Neuronal stem cell (in vitro differentiated cells): ENCODE measurements around the gene PTCD2.
"Not testable (repeated sequence)": the region's sequence is repeated elsewhere in the genome, so short reads cannot be mapped to it uniquely, and the experiment has no call there.

ENCODE experiments used
- DNase-seq: peaks from one replicate; pipeline ENCODE4 v3.0.0-alpha.2; 2013; ENCODE audit warnings: low spot score
- H2AFZ ChIP-seq: one replicate; pipeline ENCODE4 v1.6.1; 2013; ENCODE audit warnings: mild to moderate bottlenecking, low read length, inconsistent platforms
- H2AK5ac ChIP-seq: 2 replicates; pipeline ENCODE4 v1.6.1; 2013; ENCODE audit warnings: low read depth, mild to moderate bottlenecking, inconsistent platforms, low read length, moderate library complexity, mixed read lengths
- H2BK120ac ChIP-seq: 2 replicates; pipeline ENCODE4 v1.6.1; 2013; ENCODE audit warnings: low read depth, mild to moderate bottlenecking, inconsistent platforms, low read length, moderate library complexity, mixed read lengths
- H2BK12ac ChIP-seq: one replicate; pipeline ENCODE4 v1.6.1; 2013; ENCODE audit warnings: low read length, inconsistent platforms
- H2BK15ac ChIP-seq: 2 replicates; pipeline ENCODE4 v1.6.1; 2013; ENCODE audit warnings: mild to moderate bottlenecking, low read length, inconsistent platforms, mixed read lengths
- H2BK5ac ChIP-seq: one replicate; pipeline ENCODE4 v1.6.1; 2013; ENCODE audit warnings: inconsistent platforms, mild to moderate bottlenecking, low read length, moderate library complexity
- H3K14ac ChIP-seq: one replicate; pipeline ENCODE4 v1.6.1; 2013; ENCODE audit warnings: low read length, inconsistent platforms
- H3K18ac ChIP-seq: 2 replicates; pipeline ENCODE4 v1.6.1; 2013; ENCODE audit warnings: low read length, inconsistent platforms
- H3K23ac ChIP-seq: 2 replicates; pipeline ENCODE4 v1.6.1; 2013; ENCODE audit warnings: low read depth, mild to moderate bottlenecking, mixed read lengths, low read length, inconsistent platforms; ENCODE audit not compliant: poor library complexity
- H3K27ac ChIP-seq: replicated peaks from 3 replicates; pipeline ENCODE4 v1.5.1; 2013; ENCODE audit warnings: low read length, inconsistent platforms
- H3K27me3 ChIP-seq, 3 experiments: 2 replicates each; pipeline ENCODE4 v1.6.1; 2013; ENCODE audit warnings: low read length in 3 of 3, mild to moderate bottlenecking in 2 of 3, inconsistent platforms in 1 of 3, low read depth in 1 of 3, mixed read lengths in 1 of 3, moderate library complexity in 1 of 3; ENCODE audit not compliant: control insufficient read depth in 3 of 3, insufficient read depth in 3 of 3
- H3K36me3 ChIP-seq, 2 donors: replicated peaks in 1 of 2; 2 replicates each; pipeline ENCODE4 v1.6.1; 2013; ENCODE audit warnings: low read length in 2 of 2; ENCODE audit not compliant: control insufficient read depth in 2 of 2, insufficient read depth in 2 of 2
- H3K4ac ChIP-seq: 2 replicates; pipeline ENCODE4 v1.6.1; 2013; ENCODE audit warnings: inconsistent platforms, mild to moderate bottlenecking, low read length, moderate library complexity
- H3K4me1 ChIP-seq, 2 donors: 1 replicate in 1 of 2; 2 replicates in 1 of 2; pipeline ENCODE4 v1.6.1; 2013; ENCODE audit warnings: low read length in 2 of 2, low read depth in 1 of 2; ENCODE audit not compliant: control insufficient read depth in 2 of 2, insufficient read depth in 1 of 2
- H3K4me2 ChIP-seq: one replicate; pipeline ENCODE4 v1.6.1; 2013; ENCODE audit warnings: mild to moderate bottlenecking, low read length, inconsistent platforms; ENCODE audit not compliant: insufficient read depth, poor library complexity, severe bottlenecking
- H3K4me3 ChIP-seq, 2 donors: 2 replicates each; pipeline ENCODE4 v1.5.1; 2013; ENCODE audit warnings: low read length in 2 of 2, mild to moderate bottlenecking in 2 of 2, inconsistent platforms in 1 of 2, moderate library complexity in 1 of 2
- H3K79me1 ChIP-seq: one replicate; pipeline ENCODE4 v1.6.1; 2013; ENCODE audit warnings: low read depth, mild to moderate bottlenecking, inconsistent platforms, low read length, moderate library complexity
- H3K9ac ChIP-seq: one replicate; pipeline ENCODE4 v1.6.1; 2013; ENCODE audit warnings: mild to moderate bottlenecking, low read depth, low read length, inconsistent platforms; ENCODE audit not compliant: poor library complexity
- H3K9me3 ChIP-seq, 2 donors: replicated peaks in 1 of 2; 2 replicates each; pipeline versions ENCODE3 to v1.6.1; 2013; ENCODE audit warnings: low read length in 2 of 2, mild to moderate bottlenecking in 2 of 2, inconsistent platforms in 1 of 2, low read depth in 1 of 2, mixed read lengths in 1 of 2, moderate library complexity in 1 of 2; ENCODE audit not compliant: control insufficient read depth in 2 of 2, insufficient read depth in 1 of 2
- H4K8ac ChIP-seq: one replicate; pipeline ENCODE4 v1.6.1; 2013; ENCODE audit warnings: low read depth, mild to moderate bottlenecking, inconsistent platforms, low read length, moderate library complexity
- H4K91ac ChIP-seq: one replicate; pipeline ENCODE4 v1.6.1; 2013; ENCODE audit warnings: low read length, low read depth, mild to moderate bottlenecking, inconsistent platforms; ENCODE audit not compliant: poor library complexity
- WGBS, 2 donors: extraction: QIAGEN DNeasy Blood & Tissue Kit; methylation state at CpG; one replicate each; pipeline ENCODE4 v1.1.7; 2013; ENCODE audit warnings: missing lambda C conversion rate in 2 of 2, mixed read lengths in 1 of 2; ENCODE audit not compliant: insufficient read length in 2 of 2, insufficient replicate concordance in 1 of 2; ENCODE audit errors: extremely low coverage in 2 of 2; 5-methylcytosine and 5-hydroxymethylcytosine counted together

The PTCD2 gene

GRCh38 chr5:72402959-72403628, 82.9 kb downstream of the PTCD2 start:
- no peak overlapping the region for H3K9ac ChIP-seq
- WGBS, 2 donors = no CpG with 5 or more reads among the region's 4 CpGs

GRCh38 chr5:72404771-72405170, 84.6 kb downstream of the PTCD2 start:
- not testable (repeated sequence) for H2BK12ac ChIP-seq, H2BK5ac ChIP-seq, H3K23ac ChIP-seq, H3K18ac ChIP-seq, H3K79me1 ChIP-seq, H3K27ac ChIP-seq, H3K4me1 ChIP-seq, DNase-seq, H2AK5ac ChIP-seq, H4K8ac ChIP-seq, H3K36me3 ChIP-seq, H3K4me3 ChIP-seq, H3K4me2 ChIP-seq, H2BK15ac ChIP-seq, H2BK120ac ChIP-seq, H4K91ac ChIP-seq, H3K4ac ChIP-seq, H3K14ac ChIP-seq, H2AFZ ChIP-seq, H3K9ac ChIP-seq, H3K27me3 ChIP-seq
- H3K9me3 ChIP-seq = peaks cover 6 to 36% of the 10 kb centered on the region in 2 donors
- no CpG with 5 or more reads among the region's 3 CpGs for WGBS, 2 donors

More at GRCh38 chr5:72402959-72403628, 82.9 kb downstream of the PTCD2 start:
- Histone ChIP-seq H3K79me1 (no peaks in the 10 kb centered on the region), H3K4me3 (no peak overlapping the region), H2AK5ac (no peak overlapping the region), H2BK5ac (no peak overlapping the region), H3K9me3 (peaks cover 6 to 36% of the 10 kb centered on the region in 2 donors), H3K27ac (no peak overlapping the region), H2BK120ac (no peak overlapping the region), H3K14ac (no peak overlapping the region), H3K18ac (no peak overlapping the region), H4K91ac (no peak overlapping the region), H2BK12ac (no peak overlapping the region), H4K8ac (no peak overlapping the region), H3K4me2 (no peak overlapping the region), H3K4ac (no peak overlapping the region), H2BK15ac (no peak overlapping the region), H3K23ac (no peak overlapping the region), H2AFZ (no peak overlapping the region), H3K4me1 (no peaks in the 10 kb centered on the region), H3K36me3 (no peaks in the 10 kb centered on the region), H3K27me3 (no peaks in the 10 kb centered on the region)
- DNase-seq = no peak

GRCh38 chr5:72407078-72407477, 86.9 kb downstream of the PTCD2 start:
- Histone ChIP-seq H3K23ac (no peak overlapping the region), H3K79me1 (no peaks in the 10 kb centered on the region), H2BK15ac (no peak overlapping the region), H2AK5ac (no peak overlapping the region), H2AFZ (no peak overlapping the region), H3K4me2 (no peak overlapping the region), H3K4me1 (no peaks in the 10 kb centered on the region), H4K8ac (no peak overlapping the region), H2BK120ac (no peak overlapping the region), H2BK5ac (no peak overlapping the region), H3K18ac (no peak overlapping the region), H3K27ac (no peak overlapping the region), H2BK12ac (no peak overlapping the region), H3K27me3 (no peaks in the 10 kb centered on the region), H3K36me3 (no peaks in the 10 kb centered on the region), H4K91ac (no peak overlapping the region), H3K9me3 (peaks cover 3 to 17% of the 10 kb centered on the region in 2 donors), H3K9ac (no peak overlapping the region), H3K4ac (no peak overlapping the region), H3K4me3 (no peak overlapping the region), H3K14ac (no peak overlapping the region)
- no peak for DNase-seq
- WGBS, 2 donors = no CpG with 5 or more reads among the region's 3 CpGs

- H2AK5ac ChIP-seq = no peak overlapping the region
- H3K4me2 ChIP-seq = no peak overlapping the region
- no peak overlapping the region for H3K4ac ChIP-seq
- DNase-seq = no peak
- no CpG with 5 or more reads among the region's 2 CpGs for WGBS, 2 donors
- H4K91ac ChIP-seq = no peak overlapping the region
- peaks cover 2 to 14% of the 10 kb centered on the region in 2 donors for H3K9me3 ChIP-seq
- no peaks in the 10 kb centered on the region for H3K27me3 ChIP-seq
- H3K4me3 ChIP-seq = no peak overlapping the region
- no peak overlapping the region for H2AFZ ChIP-seq
- no peak overlapping the region for H4K8ac ChIP-seq
- no peak overlapping the region for H3K23ac ChIP-seq
- no peak overlapping the region for H2BK15ac ChIP-seq
- no peak overlapping the region for H3K18ac ChIP-seq
- H3K14ac ChIP-seq = no peak overlapping the region
- no peaks in the 10 kb centered on the region for H3K4me1 ChIP-seq
- no peaks in the 10 kb centered on the region for H3K79me1 ChIP-seq
- no peak overlapping the region for H3K27ac ChIP-seq
- H2BK120ac ChIP-seq = no peak overlapping the region
- no peaks in the 10 kb centered on the region for H3K36me3 ChIP-seq
- H2BK12ac ChIP-seq = no peak overlapping the region
- no peak overlapping the region for H2BK5ac ChIP-seq
- H3K9ac ChIP-seq = no peak overlapping the region
These were observed 87.4 kb downstream of the PTCD2 start for GRCh38 chr5:72407541-72407940.
